Fibroblast of lung (primary cell): Measurements from ENCODE around the gene GMFB. TPM values are rescaled to one million over a fixed set of nuclear protein-coding genes. Genes with fewer than 3 reads are reported as not detected.
A peak's percentile ranks its signal among the peaks of the same experiment; 100 is the strongest.

ENCODE experiments used
- DNase-seq, 2 donors: peaks; one replicate each; pipeline versions ENCODE4 v3.0.0 to v3.0.0-alpha.2; 2010; ENCODE audit warnings: low read depth in 2 of 2
- H2AFZ ChIP-seq: 2 replicates; pipeline ENCODE4 v1.5.1; 2012; ENCODE audit warnings: low read length, control low read depth, inconsistent platforms
- H3K27ac ChIP-seq: 2 replicates; pipeline ENCODE4 v1.5.1; 2011; ENCODE audit warnings: low read length, control low read depth; ENCODE audit not compliant: insufficient read depth
- H3K27me3 ChIP-seq: 2 replicates; pipeline ENCODE4 v1.5.1; 2011; ENCODE audit warnings: mild to moderate bottlenecking, low read length; ENCODE audit not compliant: control insufficient read depth, insufficient read depth
- H3K36me3 ChIP-seq: 2 replicates; pipeline ENCODE4 v1.5.1; 2011; ENCODE audit warnings: low read length; ENCODE audit not compliant: control insufficient read depth, insufficient read depth
- H3K4me1 ChIP-seq: 2 replicates; pipeline ENCODE4 v1.5.1; 2011; ENCODE audit warnings: low read length; ENCODE audit not compliant: control insufficient read depth, insufficient read depth; ENCODE audit errors: extremely low read depth
- H3K4me2 ChIP-seq: 2 replicates; pipeline ENCODE4 v1.5.1; 2011; ENCODE audit warnings: low read length, control low read depth; ENCODE audit not compliant: insufficient read depth; ENCODE audit errors: extremely low read depth
- H3K4me3 ChIP-seq, 4 experiments: fragments of 200-600 bp in 1 of 4; sonication (generic) in 1 of 4; replicated peaks in 1 of 4; 2 replicates each; pipeline ENCODE4 v1.5.1; 2011 to 2016; ENCODE audit warnings: low read length in 4 of 4, low read depth in 3 of 4, mild to moderate bottlenecking in 3 of 4, control low read depth in 2 of 4, inconsistent platforms in 1 of 4, mixed read lengths in 1 of 4; ENCODE audit not compliant: insufficient read depth in 1 of 4; ENCODE audit errors: control extremely low read depth in 1 of 4
- H3K79me2 ChIP-seq: 2 replicates; pipeline ENCODE4 v1.5.1; 2012; ENCODE audit warnings: mild to moderate bottlenecking, low read length, inconsistent platforms; ENCODE audit not compliant: control insufficient read depth, insufficient read depth
- H3K9ac ChIP-seq: 2 replicates; pipeline ENCODE4 v1.5.1; 2011; ENCODE audit warnings: mild to moderate bottlenecking, low read length, control low read depth; ENCODE audit not compliant: insufficient read depth
- H3K9me3 ChIP-seq: 2 replicates; pipeline ENCODE4 v1.5.1; 2012; ENCODE audit warnings: low read depth, low read length; ENCODE audit not compliant: control insufficient read depth, insufficient read depth
- H4K20me1 ChIP-seq: 2 replicates; pipeline ENCODE4 v1.5.1; 2011; ENCODE audit warnings: low read length; ENCODE audit not compliant: control insufficient read depth, insufficient read depth; ENCODE audit errors: extremely low read depth
- CTCF ChIP-seq, 2 donors: IDR thresholded peaks in 1 of 2; conservative IDR thresholded peaks in 1 of 2; 1 replicate in 1 of 2; 2 replicates in 1 of 2; pipeline ENCODE4 v1.5.1; 2011 to 2012; ENCODE audit warnings: low read length in 2 of 2, control low read depth in 1 of 2, inconsistent platforms in 1 of 2, low read depth in 1 of 2, mild to moderate bottlenecking in 1 of 2
- EZH2 ChIP-seq: IDR thresholded peaks from 2 replicates; pipeline ENCODE4 v1.5.1; 2012; ENCODE audit warnings: low read length, control low read depth, mild to moderate bottlenecking; ENCODE audit errors: missing control alignments
- polyA plus RNA-seq, 2 donors: library from polyadenylated mRNA; depleted of rRNA in 1 of 2; stranded (reverse) in 1 of 2; unstranded in 1 of 2; fragments of >200 nt; gene quantifications; 2 replicates each; pipeline ENCODE4 v1.2.1, GENCODE V29; 2011 to 2012; ENCODE audit warnings: missing spikeins in 1 of 2
- total RNA-seq: library from RNA; depleted of rRNA; stranded (reverse); fragments of >200 nt; gene quantifications from 2 replicates; pipeline ENCODE4 v1.2.1, GENCODE V29; 2014

Gene GMFB
- total and polyA plus RNA-seq, 2 donors (not counting 1 experiment from before 2014, with no cell fraction given) = 69.2 to 85.5 TPM

GRCh38 chr14:54532111-54533012 is 43.6 kb upstream of the GMFB start:
- Histone ChIP-seq H3K4me3 (no peak overlapping the region), H3K9ac (no peak overlapping the region), H3K36me3 (no peaks in the 10 kb centered on the region), H3K4me1 (no peaks in the 10 kb centered on the region), H2AFZ (no peak overlapping the region), H3K79me2 (no peaks in the 10 kb centered on the region), H3K4me2 (no peak overlapping the region), H3K27me3 (no peaks in the 10 kb centered on the region), H3K27ac (no peak overlapping the region), H3K9me3 (no peaks in the 10 kb centered on the region), H4K20me1 (no peaks in the 10 kb centered on the region)
- no peak for DNase-seq
- TF ChIP-seq CTCF (conservative IDR thresholded peaks at IDR 0.05 in 1 of 2, IDR thresholded peaks at IDR 0.05 in 1 of 2; ENCODE audit: low read depth in 1 of 2, low read length in 2 of 2) (no peak), EZH2 (no peak)

- Histone ChIP-seq H3K36me3 (no peaks in the 10 kb centered on the region), H3K79me2 (no peaks in the 10 kb centered on the region), H3K9me3 (no peaks in the 10 kb centered on the region), H3K4me3 (no peak overlapping the region), H4K20me1 (no peaks in the 10 kb centered on the region), H3K9ac (no peak overlapping the region), H2AFZ (no peak overlapping the region), H3K27me3 (no peaks in the 10 kb centered on the region), H3K27ac (no peak overlapping the region), H3K4me1 (no peaks in the 10 kb centered on the region), H3K4me2 (no peak overlapping the region)
- peak; percentile 39 to 61 for DNase-seq
- TF ChIP-seq EZH2 = no peak
- TF ChIP-seq CTCF (conservative IDR thresholded peaks at IDR 0.05 in 1 of 2, IDR thresholded peaks at IDR 0.05 in 1 of 2; ENCODE audit: low read depth in 1 of 2, low read length in 2 of 2) = no peak
Measured at GRCh38 chr14:54529811-54530210, 41.0 kb upstream of the GMFB start.

- H3K9ac ChIP-seq = no peak overlapping the region
- no peaks in the 10 kb centered on the region for H3K27me3 ChIP-seq
- no peaks in the 10 kb centered on the region for H3K36me3 ChIP-seq
- H4K20me1 ChIP-seq = no peaks in the 10 kb centered on the region
- no peak overlapping the region for H3K4me3 ChIP-seq
- no peak for DNase-seq
- no peaks in the 10 kb centered on the region for H3K79me2 ChIP-seq
- no peaks in the 10 kb centered on the region for H3K4me1 ChIP-seq
- no peak overlapping the region for H3K4me2 ChIP-seq
- no peak overlapping the region for H3K27ac ChIP-seq
- no peaks in the 10 kb centered on the region for H3K9me3 ChIP-seq
- TF ChIP-seq EZH2 (no peak), CTCF (conservative IDR thresholded peaks at IDR 0.05 in 1 of 2, IDR thresholded peaks at IDR 0.05 in 1 of 2; ENCODE audit: low read depth in 1 of 2, low read length in 2 of 2) (no peak)
- H2AFZ ChIP-seq = no peak overlapping the region
Measured at GRCh38 chr14:54528973-54529372, 40.2 kb upstream of the GMFB start.
